ENCODE results near the gene MAST4.

The MAST4 gene

GRCh38 chr5:66923922-66924321 lies 327.7 kb downstream of the MAST4 start:
- H3K27me3 ChIP-seq (replicated peaks; ENCODE audit: control insufficient read depth, insufficient read depth, low read length), result no peaks in the 10 kb centered on the region
- no peak for DNase-seq (ENCODE audit: extremely low read depth, insufficient read length)
- H3K36me3 ChIP-seq (ENCODE audit: control insufficient read depth, insufficient read depth, low read length), result no peaks in the 10 kb centered on the region
- TF ChIP-seq CTCF (IDR thresholded peaks at IDR 0.05; ENCODE audit: insufficient read depth, low read length, poor library complexity, severe bottlenecking), result no peak
- no peak overlapping the region for H3K4me3 ChIP-seq (replicated peaks; ENCODE audit: low read depth, low read length)

- no peak for TF ChIP-seq CTCF (IDR thresholded peaks at IDR 0.05; ENCODE audit: insufficient read depth, low read length, poor library complexity, severe bottlenecking)
Measured at GRCh38 chr5:66927140-66927539, 330.9 kb downstream of the MAST4 start.

GRCh38 chr5:66929281-66929680 lies 333.1 kb downstream of the MAST4 start:
- DNase-seq (ENCODE audit: extremely low read depth, insufficient read length), result no peak
- Histone ChIP-seq H3K4me3 (replicated peaks; ENCODE audit: low read depth, low read length) (no peak overlapping the region), H3K27me3 (replicated peaks; ENCODE audit: control insufficient read depth, insufficient read depth, low read length) (no peaks in the 10 kb centered on the region), H3K36me3 (ENCODE audit: control insufficient read depth, insufficient read depth, low read length) (no peaks in the 10 kb centered on the region)
- no peak for TF ChIP-seq CTCF (IDR thresholded peaks at IDR 0.05; ENCODE audit: insufficient read depth, low read length, poor library complexity, severe bottlenecking)

More at GRCh38 chr5:66927140-66927539, 330.9 kb downstream of the MAST4 start:
- no peaks in the 10 kb centered on the region for H3K27me3 ChIP-seq (replicated peaks; ENCODE audit: control insufficient read depth, insufficient read depth, low read length)
- H3K36me3 ChIP-seq (ENCODE audit: control insufficient read depth, insufficient read depth, low read length), result no peaks in the 10 kb centered on the region
- no peak for DNase-seq (ENCODE audit: extremely low read depth, insufficient read length)
- no peak overlapping the region for H3K4me3 ChIP-seq (replicated peaks; ENCODE audit: low read depth, low read length)

DNA sequence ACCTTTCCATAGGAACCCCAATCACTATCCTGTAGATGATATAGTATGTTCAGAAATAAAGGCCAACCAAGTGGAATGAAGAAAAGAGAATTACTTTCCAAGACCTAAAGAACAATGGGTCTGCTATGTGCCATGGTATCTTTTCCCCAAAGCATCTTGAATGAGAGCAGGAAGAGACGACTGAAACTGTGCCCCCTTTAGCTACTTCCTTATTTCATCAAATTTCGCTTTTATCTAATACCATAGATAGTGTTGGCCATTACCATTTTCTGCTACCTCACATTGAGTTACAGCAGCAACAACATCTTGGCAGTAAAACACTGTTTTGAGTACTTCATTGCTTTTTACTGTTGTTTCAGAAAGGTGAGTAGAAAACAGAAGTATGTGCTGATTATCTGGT lies 333.8 kb downstream of the MAST4 start:
- TF ChIP-seq CTCF (IDR thresholded peaks at IDR 0.05; ENCODE audit: insufficient read depth, low read length, poor library complexity, severe bottlenecking), result no peak
- Histone ChIP-seq H3K27me3 (replicated peaks; ENCODE audit: control insufficient read depth, insufficient read depth, low read length) (no peaks in the 10 kb centered on the region), H3K36me3 (ENCODE audit: control insufficient read depth, insufficient read depth, low read length) (no peaks in the 10 kb centered on the region), H3K4me3 (replicated peaks; ENCODE audit: low read depth, low read length) (no peak overlapping the region)
- DNase-seq (ENCODE audit: extremely low read depth, insufficient read length), result no peak

GRCh38 chr5:66931651-66932050 lies 335.5 kb downstream of the MAST4 start:
- Histone ChIP-seq H3K4me3 (replicated peaks; ENCODE audit: low read depth, low read length) (no peak overlapping the region), H3K36me3 (ENCODE audit: control insufficient read depth, insufficient read depth, low read length) (no peaks in the 10 kb centered on the region), H3K27me3 (replicated peaks; ENCODE audit: control insufficient read depth, insufficient read depth, low read length) (no peaks in the 10 kb centered on the region)
- no peak for TF ChIP-seq CTCF (IDR thresholded peaks at IDR 0.05; ENCODE audit: insufficient read depth, low read length, poor library complexity, severe bottlenecking)
- no peak for DNase-seq (ENCODE audit: extremely low read depth, insufficient read length)

DNA sequence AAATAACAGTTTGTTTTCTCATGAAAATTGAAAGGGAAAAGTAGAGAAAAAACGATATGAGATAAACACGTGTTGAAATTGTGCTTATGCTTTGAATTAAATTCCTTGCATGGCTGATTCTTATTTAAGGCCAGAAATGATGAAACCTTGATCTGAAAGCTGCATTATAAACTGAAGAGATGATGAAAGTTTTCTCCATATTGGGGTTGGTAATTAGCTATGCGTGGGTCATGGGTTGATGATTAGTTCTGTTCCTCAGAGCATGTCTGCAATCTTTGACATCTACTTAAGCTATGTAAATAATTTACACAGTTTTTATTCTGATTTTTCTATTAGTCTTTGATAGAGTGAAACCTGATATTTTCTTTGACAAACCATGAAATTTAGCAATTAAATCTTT lies 336.3 kb downstream of the MAST4 start:
- no peak overlapping the region for H3K4me3 ChIP-seq (replicated peaks; ENCODE audit: low read depth, low read length)
- H3K27me3 ChIP-seq (replicated peaks; ENCODE audit: control insufficient read depth, insufficient read depth, low read length), result no peaks in the 10 kb centered on the region
- no peak for TF ChIP-seq CTCF (IDR thresholded peaks at IDR 0.05; ENCODE audit: insufficient read depth, low read length, poor library complexity, severe bottlenecking)
- no peaks in the 10 kb centered on the region for H3K36me3 ChIP-seq (ENCODE audit: control insufficient read depth, insufficient read depth, low read length)
- no peak for DNase-seq (ENCODE audit: extremely low read depth, insufficient read length)

Measured in GM06990 (cell line).